SK-N-MC (cell line): Measurements from ENCODE around the gene CARD10.

ENCODE experiments used
- DNase-seq: peaks from one replicate; pipeline ENCODE4 v3.0.0-alpha.2; 2011; ENCODE audit warnings: low read depth, low spot score
- H3K27ac ChIP-seq: fragments of 200-600 bp; sonication (generic); 2 replicates; pipeline ENCODE4 v1.5.1; 2016; ENCODE audit warnings: mixed run types
- H3K36me3 ChIP-seq: fragments of 200-600 bp; sonication (generic); 2 replicates; pipeline ENCODE4 v1.6.1; 2017; ENCODE audit warnings: antibody characterized with exemption, low read length, mixed read lengths; ENCODE audit not compliant: insufficient read depth
- H3K4me3 ChIP-seq: fragments of 200-600 bp; sonication (generic); 2 replicates; pipeline ENCODE4 v1.5.1; 2016
- H3K9ac ChIP-seq: fragments of 200-600 bp; sonication (generic); 2 replicates; pipeline ENCODE4 v1.8.0; 2017; ENCODE audit warnings: mixed run types, mixed read lengths; ENCODE audit not compliant: insufficient read length
- H3K9me3 ChIP-seq: fragments of 200-600 bp; sonication (generic); 2 replicates; pipeline ENCODE4 v1.6.1; 2017; ENCODE audit warnings: low read depth, mild to moderate bottlenecking, antibody characterized with exemption, low read length, moderate library complexity, mixed read lengths
- EZH2 ChIP-seq: fragments of 200-600 bp; sonication (generic); IDR thresholded peaks from one replicate; pipeline ENCODE4 v1.6.1; 2017; ENCODE audit warnings: antibody characterized with exemption
- FOXP2 ChIP-seq: optimal IDR thresholded peaks from 2 replicates; pipeline ENCODE3; 2011; ENCODE audit warnings: mild to moderate bottlenecking, moderate library complexity; ENCODE audit not compliant: insufficient read depth; ENCODE audit errors: extremely low read length, control extremely low read depth
- POLR2AphosphoS5 ChIP-seq: IDR thresholded peaks from 2 replicates; pipeline ENCODE4 v1.6.1; 2012; ENCODE audit warnings: mild to moderate bottlenecking, low read depth, low read length, borderline replicate concordance

Gene CARD10

GRCh38 chr22:37503850-37504249, 15.4 kb downstream of the CARD10 start:
- no peak overlapping the region for H3K4me3 ChIP-seq
- DNase-seq, result no peak
- TF ChIP-seq EZH2 (no peak), FOXP2 (no peak), POLR2AphosphoS5 (no peak)
- no peak overlapping the region for H3K9ac ChIP-seq
- H3K36me3 ChIP-seq, result no peaks in the 10 kb centered on the region
- no peaks in the 10 kb centered on the region for H3K9me3 ChIP-seq
- no peak overlapping the region for H3K27ac ChIP-seq

- no peak overlapping the region for H3K9ac ChIP-seq
- H3K36me3 ChIP-seq, result no peaks in the 10 kb centered on the region
- no peak for TF ChIP-seq FOXP2
- TF ChIP-seq EZH2, result no peak
- TF ChIP-seq POLR2AphosphoS5, result no peak
- no peaks in the 10 kb centered on the region for H3K9me3 ChIP-seq
- H3K27ac ChIP-seq, result no peak overlapping the region
- no peak overlapping the region for H3K4me3 ChIP-seq
- no peak for DNase-seq
Observed at GRCh38 chr22:37503183-37503683, 16.0 kb downstream of the CARD10 start.

GRCh38 chr22:37502342-37503182, 16.7 kb downstream of the CARD10 start:
- TF ChIP-seq EZH2 (no peak), FOXP2 (no peak), POLR2AphosphoS5 (no peak)
- Histone ChIP-seq H3K4me3 (no peak overlapping the region), H3K27ac (no peak overlapping the region), H3K9ac (no peak overlapping the region), H3K36me3 (no peaks in the 10 kb centered on the region), H3K9me3 (no peaks in the 10 kb centered on the region)
- DNase-seq, result no peak

GRCh38 chr22:37501610-37502341, 17.4 kb downstream of the CARD10 start:
- no peaks in the 10 kb centered on the region for H3K9me3 ChIP-seq
- no peak overlapping the region for H3K27ac ChIP-seq
- H3K4me3 ChIP-seq, result no peak overlapping the region
- no peak for TF ChIP-seq POLR2AphosphoS5
- no peak for TF ChIP-seq EZH2
- no peak for TF ChIP-seq FOXP2
- H3K9ac ChIP-seq, result no peak overlapping the region
- DNase-seq, result no peak
- no peaks in the 10 kb centered on the region for H3K36me3 ChIP-seq

- no peak for TF ChIP-seq POLR2AphosphoS5
- no peak for TF ChIP-seq EZH2
- no peak for TF ChIP-seq FOXP2
- no peaks in the 10 kb centered on the region for H3K36me3 ChIP-seq
Observed at GRCh38 chr22:37500745-37501609, 18.2 kb downstream of the CARD10 start.

GRCh38 chr22:37499789-37500540, 19.2 kb downstream of the CARD10 start:
- DNase-seq, result no peak

More at GRCh38 chr22:37500745-37501609, 18.2 kb downstream of the CARD10 start:
- H3K4me3 ChIP-seq, result no peak overlapping the region
- DNase-seq, result no peak
- no peak overlapping the region for H3K27ac ChIP-seq
- no peaks in the 10 kb centered on the region for H3K9me3 ChIP-seq
- H3K9ac ChIP-seq, result no peak overlapping the region

GRCh38 chr22:37499027-37499707, 20.0 kb downstream of the CARD10 start:
- Histone ChIP-seq H3K27ac (no peak overlapping the region), H3K9ac (no peak overlapping the region), H3K9me3 (no peaks in the 10 kb centered on the region), H3K36me3 (no peaks in the 10 kb centered on the region), H3K4me3 (no peak overlapping the region)
- TF ChIP-seq POLR2AphosphoS5, result no peak
- no peak for TF ChIP-seq EZH2
- TF ChIP-seq FOXP2, result no peak
- no peak for DNase-seq

More at GRCh38 chr22:37499789-37500540, 19.2 kb downstream of the CARD10 start:
- Histone ChIP-seq H3K4me3 (no peak overlapping the region), H3K9ac (no peak overlapping the region), H3K9me3 (no peaks in the 10 kb centered on the region), H3K27ac (no peak overlapping the region), H3K36me3 (no peaks in the 10 kb centered on the region)
- TF ChIP-seq FOXP2, result no peak
